T-helper 17 cell (primary cell): ENCODE measurements around the gene CADPS. TPM values are rescaled to one million over a fixed set of nuclear protein-coding genes. Genes with fewer than 3 reads are reported as not detected.

Experiments used
- ATAC-seq: fragments of 150-1000 bp; cut with Tn5 transposase; 2 replicates; pipeline ENCODE4 v1.10.0; 2021; ENCODE audit warnings: mild to moderate bottlenecking, moderate library complexity
- DNase-seq, 3 donors: peaks; one replicate each; pipeline versions ENCODE4 v3.0.0 to v3.0.0-alpha.2; 2020 to 2021
- H3K9me3 ChIP-seq: one replicate; pipeline ENCODE4 v1.7.0; 2013; ENCODE audit warnings: low read length, mild to moderate bottlenecking; ENCODE audit not compliant: control insufficient read depth, poor library complexity, severe bottlenecking
- H3K27ac Mint-ChIP-seq: one replicate; pipeline ENCODE4 v1.8.0; 2022; ENCODE audit warnings: mild to moderate bottlenecking, moderate library complexity, mixed read lengths
- H3K27me3 Mint-ChIP-seq: one replicate; pipeline ENCODE4 v1.8.0; 2022; ENCODE audit warnings: mixed read lengths
- H3K36me3 Mint-ChIP-seq: one replicate; pipeline ENCODE4 v1.8.0; 2022; ENCODE audit warnings: low read depth, mixed read lengths
- H3K4me1 Mint-ChIP-seq: one replicate; pipeline ENCODE4 v1.8.0; 2022; ENCODE audit warnings: mild to moderate bottlenecking, mixed read lengths
- H3K4me3 Mint-ChIP-seq: one replicate; pipeline ENCODE4 v1.8.0; 2022; ENCODE audit warnings: mild to moderate bottlenecking, moderate library complexity, mixed read lengths
- total RNA-seq, 4 donors: library from RNA in 2 of 4; stranded (reverse) in 2 of 4; gene quantifications; one replicate each; pipeline ENCODE4 v1.2.3 and lab custom pipeline; 2022 to 2026

Gene CADPS
- total RNA-seq, 2 donors from 2014 or later = not detected

DNA sequence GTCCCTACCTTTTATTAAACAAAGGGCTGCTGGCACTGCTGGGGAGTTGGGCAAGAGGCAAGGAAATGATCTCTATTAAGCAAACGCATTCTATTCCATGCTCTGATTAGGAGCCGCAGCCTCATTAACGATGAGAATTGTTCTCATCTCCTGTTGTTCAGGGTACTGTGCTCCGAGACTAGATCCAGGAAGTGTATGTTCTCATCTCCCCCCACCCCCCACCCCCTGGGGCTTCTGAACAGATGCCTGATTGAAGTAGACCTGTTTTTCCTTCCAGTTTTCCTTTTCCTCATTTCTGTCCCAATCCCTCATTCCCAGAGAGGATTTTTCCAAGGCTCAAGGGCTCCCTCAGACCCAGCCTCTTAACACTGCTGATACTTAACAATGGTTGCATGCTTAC, 420.3 kb downstream of the CADPS start:
- H3K27me3 Mint-ChIP-seq = peaks cover 6% of the 10 kb centered on the region
- H3K36me3 Mint-ChIP-seq = no peaks in the 10 kb centered on the region
- ATAC-seq = no peak

GRCh38 chr3:62453448-62453847, 421.8 kb downstream of the CADPS start:
- H3K9me3 ChIP-seq = no peaks in the 10 kb centered on the region
- Mint-ChIP-seq H3K27ac (no peak overlapping the region), H3K4me1 (peaks cover 2% of the 10 kb centered on the region), H3K27me3 (peaks cover 6% of the 10 kb centered on the region), H3K36me3 (no peaks in the 10 kb centered on the region), H3K4me3 (no peak overlapping the region)
- DNase-seq (no peak), ATAC-seq (no peak)

More for the DNA sequence above, 420.3 kb downstream of the CADPS start:
- Mint-ChIP-seq H3K4me1 (peaks cover 2% of the 10 kb centered on the region), H3K27ac (no peak overlapping the region), H3K4me3 (no peak overlapping the region)
- no peaks in the 10 kb centered on the region for H3K9me3 ChIP-seq
- DNase-seq = no peak

- no peak overlapping the region for H3K27ac Mint-ChIP-seq
- H3K4me3 Mint-ChIP-seq = no peak overlapping the region
- DNase-seq (no peak), ATAC-seq (no peak)
- H3K9me3 ChIP-seq = no peaks in the 10 kb centered on the region
- peaks cover 6% of the 10 kb centered on the region for H3K27me3 Mint-ChIP-seq
- H3K36me3 Mint-ChIP-seq = no peaks in the 10 kb centered on the region
- H3K4me1 Mint-ChIP-seq = peaks cover 2% of the 10 kb centered on the region
Measured at GRCh38 chr3:62451211-62451887, 423.9 kb downstream of the CADPS start.

GRCh38 chr3:62446337-62446940, 428.8 kb downstream of the CADPS start:
- Mint-ChIP-seq H3K4me1 (peaks cover 2% of the 10 kb centered on the region), H3K27ac (no peak overlapping the region), H3K4me3 (no peak overlapping the region), H3K36me3 (no peaks in the 10 kb centered on the region), H3K27me3 (peaks cover 3% of the 10 kb centered on the region)
- no peak for DNase-seq
- ATAC-seq = no peak
- no peaks in the 10 kb centered on the region for H3K9me3 ChIP-seq

- peak overlapping the region; percentile 67 for H3K27ac Mint-ChIP-seq
- H3K36me3 Mint-ChIP-seq = no peaks in the 10 kb centered on the region
- DNase-seq = no peak
- H3K27me3 Mint-ChIP-seq = no peaks in the 10 kb centered on the region
- no peaks in the 10 kb centered on the region for H3K9me3 ChIP-seq
- H3K4me3 Mint-ChIP-seq = peak overlapping the region; percentile 60
- ATAC-seq = no peak
- H3K4me1 Mint-ChIP-seq = peaks cover 2% of the 10 kb centered on the region
Measured at GRCh38 chr3:62445275-62445674, 429.9 kb downstream of the CADPS start.

GRCh38 chr3:62439978-62440377, 435.2 kb downstream of the CADPS start:
- DNase-seq (no peak), ATAC-seq (no peak)
- peaks cover 13% of the 10 kb centered on the region for H3K27me3 Mint-ChIP-seq
- H3K27ac Mint-ChIP-seq = no peak overlapping the region
- H3K4me3 Mint-ChIP-seq = no peak overlapping the region
- no peaks in the 10 kb centered on the region for H3K36me3 Mint-ChIP-seq
- no peaks in the 10 kb centered on the region for H3K9me3 ChIP-seq
- H3K4me1 Mint-ChIP-seq = no peaks in the 10 kb centered on the region

- no peaks in the 10 kb centered on the region for H3K9me3 ChIP-seq
- Mint-ChIP-seq H3K36me3 (peaks cover 3% of the 10 kb centered on the region), H3K4me1 (peaks cover 2% of the 10 kb centered on the region), H3K27me3 (peaks cover 18% of the 10 kb centered on the region), H3K4me3 (no peak overlapping the region), H3K27ac (no peak overlapping the region)
- DNase-seq (no peak), ATAC-seq (no peak)
Measured at GRCh38 chr3:62439176-62439813, 435.9 kb downstream of the CADPS start.

- Mint-ChIP-seq H3K4me3 (no peak overlapping the region), H3K36me3 (peaks cover 3% of the 10 kb centered on the region), H3K27ac (no peak overlapping the region), H3K4me1 (peaks cover 2% of the 10 kb centered on the region), H3K27me3 (peaks cover 18% of the 10 kb centered on the region)
- no peak for ATAC-seq
- DNase-seq = no peak
- H3K9me3 ChIP-seq = no peaks in the 10 kb centered on the region
Measured at GRCh38 chr3:62436785-62437184, 438.4 kb downstream of the CADPS start.

GRCh38 chr3:62433396-62433795, 441.8 kb downstream of the CADPS start:
- Mint-ChIP-seq H3K4me3 (no peak overlapping the region), H3K27me3 (peaks cover 26% of the 10 kb centered on the region), H3K36me3 (peaks cover 3% of the 10 kb centered on the region), H3K27ac (no peak overlapping the region), H3K4me1 (peaks cover 2% of the 10 kb centered on the region)
- DNase-seq = no peak
- no peak for ATAC-seq
- no peaks in the 10 kb centered on the region for H3K9me3 ChIP-seq

DNA sequence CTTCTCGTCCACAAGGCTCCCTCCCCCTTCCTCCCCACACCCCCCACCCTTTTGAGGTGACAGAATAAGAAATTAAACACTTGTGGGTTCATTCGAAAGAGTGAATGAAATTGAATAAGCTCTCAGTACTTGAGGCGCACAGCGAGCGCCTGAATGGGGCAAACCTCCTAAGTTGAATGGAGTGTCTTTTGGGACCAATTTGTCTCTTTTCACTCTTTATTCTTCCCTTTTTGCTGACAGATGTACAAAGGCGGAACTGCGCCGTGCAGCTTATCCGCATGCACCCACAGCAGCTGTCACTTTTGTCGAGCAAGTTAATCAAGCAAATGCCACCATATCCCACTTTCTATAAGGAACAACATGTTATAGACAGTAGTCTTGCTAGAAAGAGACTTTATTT, 454.0 kb downstream of the CADPS start:
- Mint-ChIP-seq H3K4me3 (no peak overlapping the region), H3K27me3 (peaks cover 4% of the 10 kb centered on the region), H3K36me3 (no peaks in the 10 kb centered on the region), H3K27ac (no peak overlapping the region), H3K4me1 (no peaks in the 10 kb centered on the region)
- no peaks in the 10 kb centered on the region for H3K9me3 ChIP-seq
- no peak for DNase-seq
- no peak for ATAC-seq

DNA sequence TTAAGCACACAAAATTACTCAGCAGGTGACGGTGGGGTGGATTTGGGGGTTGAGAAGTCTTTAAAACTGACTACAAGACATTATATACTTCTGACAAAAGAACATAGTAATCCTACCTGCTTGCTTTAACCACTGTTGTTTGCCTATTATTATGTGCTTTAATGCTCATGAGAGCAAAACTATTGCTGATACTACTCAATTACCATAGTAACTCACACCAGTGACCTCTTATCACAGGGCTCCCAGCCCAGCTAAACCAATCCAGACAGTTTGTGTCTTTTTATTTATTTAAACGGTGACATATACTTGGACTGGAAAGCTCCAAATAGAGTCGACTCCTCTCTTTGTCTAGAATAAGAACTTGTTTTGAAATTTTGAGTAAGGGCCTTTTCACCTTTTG, 459.1 kb downstream of the CADPS start:
- ATAC-seq = no peak
- Mint-ChIP-seq H3K4me3 (no peak overlapping the region), H3K27ac (no peak overlapping the region), H3K36me3 (no peaks in the 10 kb centered on the region), H3K27me3 (peaks cover 4% of the 10 kb centered on the region), H3K4me1 (no peaks in the 10 kb centered on the region)
- DNase-seq = no peak
- no peaks in the 10 kb centered on the region for H3K9me3 ChIP-seq

DNA sequence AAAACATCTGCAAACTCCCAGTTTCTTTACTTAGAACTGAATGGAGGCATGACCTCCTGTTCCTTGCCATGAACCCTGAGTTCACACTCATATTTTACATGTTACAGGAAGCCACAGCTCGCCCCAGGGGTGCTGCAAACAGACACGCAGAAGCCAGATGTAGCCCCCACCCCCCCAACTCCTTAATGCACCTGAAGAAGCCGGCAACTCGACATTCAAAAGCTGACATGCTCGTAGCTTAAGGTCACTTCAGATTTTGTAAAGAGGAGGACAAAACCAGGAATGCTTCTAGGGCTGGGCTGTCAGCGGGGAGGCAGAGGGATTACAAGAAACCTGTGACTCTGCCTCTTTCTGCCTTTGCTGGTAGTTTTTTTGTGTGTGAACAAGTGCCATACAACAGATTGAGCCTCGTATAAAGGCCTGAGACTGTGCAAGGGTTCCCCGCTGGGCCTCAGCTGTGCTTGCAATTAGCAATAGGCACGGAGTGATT, 459.9 kb downstream of the CADPS start:
- Mint-ChIP-seq H3K4me1 (no peaks in the 10 kb centered on the region), H3K27ac (no peak overlapping the region), H3K4me3 (no peak overlapping the region), H3K27me3 (peaks cover 4% of the 10 kb centered on the region), H3K36me3 (no peaks in the 10 kb centered on the region)
- DNase-seq (no peak), ATAC-seq (no peak)
- H3K9me3 ChIP-seq = no peaks in the 10 kb centered on the region

- ATAC-seq = no peak
- Mint-ChIP-seq H3K27me3 (peaks cover 4% of the 10 kb centered on the region), H3K4me3 (no peak overlapping the region), H3K36me3 (no peaks in the 10 kb centered on the region), H3K4me1 (no peaks in the 10 kb centered on the region), H3K27ac (no peak overlapping the region)
- H3K9me3 ChIP-seq = no peaks in the 10 kb centered on the region
- DNase-seq = no peak
Measured at GRCh38 chr3:62414786-62415185, 460.4 kb downstream of the CADPS start.
